ENCODE results near the gene WNT7A. TPM values are rescaled to one million over a fixed set of nuclear protein-coding genes. Genes with fewer than 3 reads are reported as not detected.

The WNT7A gene
- total RNA-seq, 1 experiment from 2014 or later, result not detected

DNA sequence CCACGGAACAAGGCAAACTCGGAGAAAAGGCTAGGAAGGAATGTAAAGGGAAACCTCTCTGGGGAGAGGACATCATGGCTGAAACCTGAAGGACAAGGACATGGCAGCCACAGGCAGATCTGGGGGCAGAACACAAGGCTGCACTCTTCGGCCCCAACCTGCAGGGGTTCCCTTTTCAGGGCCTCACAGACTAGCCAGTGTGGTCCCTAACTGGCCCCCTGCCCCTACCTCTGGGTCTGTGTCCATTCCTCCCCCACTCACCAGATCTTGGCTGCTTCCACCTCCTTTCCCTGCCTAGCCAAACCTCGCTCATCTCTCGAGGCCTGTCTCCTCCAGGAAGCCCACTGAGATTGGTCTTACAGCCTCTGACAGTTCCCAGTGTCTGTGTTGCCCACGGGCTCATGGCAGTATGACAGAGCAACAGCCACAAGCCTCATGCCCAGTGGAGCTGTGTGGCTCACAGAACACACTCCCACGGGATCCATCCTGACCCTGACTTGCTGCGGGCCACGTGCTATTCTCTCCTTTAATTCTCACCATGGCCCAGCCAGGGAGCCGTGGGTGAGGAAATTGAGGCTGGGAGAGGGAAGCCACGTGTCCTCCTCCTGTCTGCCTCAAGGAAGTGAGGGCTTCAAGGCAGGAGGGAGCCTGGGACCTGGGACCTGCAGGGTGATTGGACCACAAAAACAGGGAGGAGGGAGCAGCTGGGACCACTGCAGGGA, 26.5 kb downstream of the WNT7A start:
- H3K27me3 ChIP-seq (ENCODE audit: insufficient read depth, low read length), result no peaks in the 10 kb centered on the region; the same call in 1 of the 2 replicates
- no peak overlapping the region for H2BK20ac ChIP-seq (ENCODE audit: low read depth, low read length, poor library complexity, severe bottlenecking)
- H3K18ac ChIP-seq (ENCODE audit: insufficient read length, low read depth, low read length), result peak overlapping the region; percentile 21
- no peak overlapping the region for H3K14ac ChIP-seq (ENCODE audit: insufficient read depth, low read length)
- no peak overlapping the region for H4K5ac ChIP-seq (ENCODE audit: insufficient read length, low read depth, low read length)
- H3K4me1 ChIP-seq (ENCODE audit: insufficient read depth, low read length), result no peaks in the 10 kb centered on the region
- no peak overlapping the region for H3K9ac ChIP-seq (ENCODE audit: extremely low read depth, insufficient read length, low read length)
- no peaks in the 10 kb centered on the region for H4K20me1 ChIP-seq (ENCODE audit: control insufficient read depth, insufficient read depth, insufficient read length)
- H3K23ac ChIP-seq (ENCODE audit: insufficient read length, low read depth, low read length), result no peak overlapping the region
- no peak overlapping the region for H4K8ac ChIP-seq (replicated peaks; ENCODE audit: insufficient read length, low read depth, low read length)
- H2BK120ac ChIP-seq (ENCODE audit: low read depth, low read length, poor library complexity, severe bottlenecking), result no peak overlapping the region
- TF ChIP-seq, protein P1, sequence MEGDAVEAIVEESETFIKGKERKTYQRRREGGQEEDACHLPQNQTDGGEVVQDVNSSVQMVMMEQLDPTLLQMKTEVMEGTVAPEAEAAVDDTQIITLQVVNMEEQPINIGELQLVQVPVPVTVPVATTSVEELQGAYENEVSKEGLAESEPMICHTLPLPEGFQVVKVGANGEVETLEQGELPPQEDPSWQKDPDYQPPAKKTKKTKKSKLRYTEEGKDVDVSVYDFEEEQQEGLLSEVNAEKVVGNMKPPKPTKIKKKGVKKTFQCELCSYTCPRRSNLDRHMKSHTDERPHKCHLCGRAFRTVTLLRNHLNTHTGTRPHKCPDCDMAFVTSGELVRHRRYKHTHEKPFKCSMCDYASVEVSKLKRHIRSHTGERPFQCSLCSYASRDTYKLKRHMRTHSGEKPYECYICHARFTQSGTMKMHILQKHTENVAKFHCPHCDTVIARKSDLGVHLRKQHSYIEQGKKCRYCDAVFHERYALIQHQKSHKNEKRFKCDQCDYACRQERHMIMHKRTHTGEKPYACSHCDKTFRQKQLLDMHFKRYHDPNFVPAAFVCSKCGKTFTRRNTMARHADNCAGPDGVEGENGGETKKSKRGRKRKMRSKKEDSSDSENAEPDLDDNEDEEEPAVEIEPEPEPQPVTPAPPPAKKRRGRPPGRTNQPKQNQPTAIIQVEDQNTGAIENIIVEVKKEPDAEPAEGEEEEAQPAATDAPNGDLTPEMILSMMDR (conservative IDR thresholded peaks at IDR 0.05), result no peak
- no peak overlapping the region for H3T11ph ChIP-seq (ENCODE audit: low read length)
- no peaks in the 10 kb centered on the region for H3K23me2 ChIP-seq (ENCODE audit: insufficient read length, low read depth, low read length, poor library complexity, severe bottlenecking)
- H2AK5ac ChIP-seq (ENCODE audit: insufficient read length, low read length), result no peak overlapping the region
- H4K91ac ChIP-seq (ENCODE audit: insufficient read length, low read depth, low read length), result no peak overlapping the region
- no peak overlapping the region for H2BK15ac ChIP-seq (ENCODE audit: low read depth, low read length)
- H3K79me1 ChIP-seq (ENCODE audit: insufficient read depth, low read depth, low read length, poor library complexity, severe bottlenecking), result no peaks in the 10 kb centered on the region
- Mint-ChIP-seq H3K27ac (peak overlapping the region in 2 of 3 experiments; percentile 42 to 81; a peak in 2 of 7 replicates), H3K4me1 (peaks cover 14 to 18% of the 10 kb centered on the region in 2 experiments), H3K36me3 (ENCODE audit: insufficient read depth in 1 of 3, low read depth in 3 of 3) (no peaks in the 10 kb centered on the region), H3K27me3 (ENCODE audit: low read depth) (peaks cover 31% of the 10 kb centered on the region), H3K9me3 (no peaks in the 10 kb centered on the region; a peak in 1 of 5 replicates), H3K4me3 (no peak overlapping the region; a peak in 1 of 5 replicates)
- H2AFZ ChIP-seq (ENCODE audit: low read length), result no peak overlapping the region
- H3K56ac ChIP-seq (ENCODE audit: insufficient read length, low read depth, low read length), result no peak overlapping the region
- no CpG with 5 or more reads among the region's 11 CpGs for WGBS (ENCODE audit: extremely low coverage, insufficient read length, low lambda C conversion rate)
- DNase-seq, result no peak
- no peak overlapping the region for H3K4me2 ChIP-seq (ENCODE audit: insufficient read depth, insufficient read length, low read length)
- H3K79me2 ChIP-seq (ENCODE audit: insufficient read depth, low read length), result no peaks in the 10 kb centered on the region
- H3K27ac ChIP-seq (ENCODE audit: insufficient read length, low read depth, low read length), result no peak overlapping the region
- no peak overlapping the region for H2BK12ac ChIP-seq (ENCODE audit: insufficient read length, low read depth, low read length)
- H2BK5ac ChIP-seq (ENCODE audit: insufficient read length, low read length), result no peak overlapping the region
- H3K9me3 ChIP-seq (ENCODE audit: control insufficient read depth, low read depth, low read length), result no peaks in the 10 kb centered on the region
- no peak overlapping the region for H3K4ac ChIP-seq (ENCODE audit: low read depth, low read length)

Data from H9 (cell line).